K562 (cell line): ENCODE measurements around the gene GPER1. TPM values are rescaled to one million over a fixed set of nuclear protein-coding genes. Genes with fewer than 3 reads are reported as not detected.
A peak's percentile ranks its signal among the peaks of the same experiment; 100 is the strongest.

Experiments
- ARID1B ChIP-seq: fragments of 450-650 bp; IDR thresholded peaks from 2 replicates; pipeline ENCODE4 v1.6.1; 2016; ENCODE audit warnings: antibody characterized with exemption, mild to moderate bottlenecking, inconsistent platforms
- ATF7 ChIP-seq: fragments of 450-650 bp; IDR thresholded peaks from 2 replicates; pipeline ENCODE4 v1.7.1; 2014; ENCODE audit warnings: mild to moderate bottlenecking, moderate library complexity
- CREM ChIP-seq: IDR thresholded peaks from 2 replicates; pipeline ENCODE4 v1.6.1; 2014; ENCODE audit warnings: antibody characterized with exemption, low read depth
- E2F3 ChIP-seq: fragments of 250-450 bp; sonication (Bioruptor Pico); IDR thresholded peaks from 2 replicates; pipeline ENCODE4 v1.4.0; 2020; ENCODE audit warnings: mild to moderate bottlenecking
- EGR1 ChIP-seq: fragments of 450-650 bp; conservative IDR thresholded peaks from 2 replicates; pipeline ENCODE4 v1.6.1; 2017; ENCODE audit warnings: mild to moderate bottlenecking
- ESRRA ChIP-seq: fragments of 450-650 bp; IDR thresholded peaks from 2 replicates; pipeline ENCODE4 v1.6.1; 2014; ENCODE audit warnings: low read depth, mild to moderate bottlenecking, moderate library complexity, borderline replicate concordance
- GTF2E2 ChIP-seq: fragments of 200-800 bp; sonication (Bioruptor generic); IDR thresholded peaks from 2 replicates; pipeline ENCODE4 v1.6.1; 2016; ENCODE audit warnings: missing genetic modification characterization, missing compliant biosample characterization
- KAT2B ChIP-seq: IDR thresholded peaks from one replicate; pipeline ENCODE4 v1.6.1; 2012; ENCODE audit warnings: low read depth, mild to moderate bottlenecking, control low read depth, inconsistent platforms, low read length, moderate library complexity
- MYBL2 ChIP-seq, 2 experiments: fragments of 450-650 bp in 1 of 2; sonication (generic) in 1 of 2; formaldehyde crosslinking in 1 of 2; IDR thresholded peaks; 2 replicates each; pipeline versions ENCODE4 v1.6.1 to v1.8.1; 2017 to 2022; ENCODE audit warnings: borderline replicate concordance in 1 of 2, inconsistent platforms in 1 of 2, low read depth in 1 of 2, mild to moderate bottlenecking in 1 of 2, missing genetic modification reagents in 1 of 2, moderate library complexity in 1 of 2
- NFIC ChIP-seq: fragments of 450-650 bp; IDR thresholded peaks from 2 replicates; pipeline ENCODE4 v1.6.1; 2017; ENCODE audit warnings: mild to moderate bottlenecking, inconsistent platforms
- NRF1 ChIP-seq, 2 experiments: fragments of 450-650 bp; IDR thresholded peaks in 1 of 2; conservative IDR thresholded peaks in 1 of 2; 2 replicates each; pipeline ENCODE4 v1.6.1; 2014; ENCODE audit warnings: mild to moderate bottlenecking in 2 of 2
- RFX7 ChIP-seq: fragments of 250-450 bp; sonication (Bioruptor Pico); IDR thresholded peaks from 2 replicates; pipeline ENCODE4 v1.5.1; 2021; ENCODE audit warnings: mild to moderate bottlenecking
- TAL1 ChIP-seq: fragments of 450-650 bp; IDR thresholded peaks from 2 replicates; pipeline ENCODE4 v1.6.1; 2016; ENCODE audit warnings: mild to moderate bottlenecking
- TBL1XR1 ChIP-seq, 2 experiments: IDR thresholded peaks; 2 replicates each; pipeline ENCODE4 v1.6.1; 2012; ENCODE audit warnings: improper control_type of control experiment in 2 of 2, low read length in 2 of 2, mild to moderate bottlenecking in 1 of 2
- ZBTB17 ChIP-seq: fragments of 450-650 bp; formaldehyde crosslinking; IDR thresholded peaks from 2 replicates; pipeline ENCODE4 v1.4.0; 2020; ENCODE audit warnings: mild to moderate bottlenecking
- ZNF121 ChIP-seq: sonication (generic); formaldehyde crosslinking; conservative IDR thresholded peaks from 2 replicates; pipeline ENCODE4 v1.8.0; 2022; ENCODE audit warnings: missing genetic modification reagents
- ZNF134 ChIP-seq: fragments of 250-450 bp; sonication (Bioruptor Pico); conservative IDR thresholded peaks from 2 replicates; pipeline ENCODE4 v1.4.0; 2020
- ZNF431 ChIP-seq: sonication (generic); formaldehyde crosslinking; IDR thresholded peaks from 2 replicates; pipeline ENCODE4 v1.8.0; 2022; ENCODE audit warnings: mild to moderate bottlenecking, missing genetic modification reagents
- polyA plus RNA-seq, 8 experiments: library from polyadenylated mRNA; depleted of rRNA in 4 of 8; stranded (reverse) in 5 of 8; unstranded in 3 of 8; fragments of >200 nt; fragmentation: Nextera tagmentation in 2 of 8; fragmentation: Illumina TruSeq in 1 of 8; extraction: Ambion mirVana in 2 of 8; extraction: Trizol in 1 of 8; gene quantifications; 2 replicates each; pipeline versions ENCODE4 v1.2.1 to v1.2.3, GENCODE V29; 2011 to 2014; ENCODE audit warnings: inconsistent platforms in 1 of 8, missing spikeins in 1 of 8
- total RNA-seq, 7 experiments: library from RNA; depleted of rRNA in 6 of 7; stranded (reverse); fragments of >200 nt in 6 of 7; fragmentation: Illumina TruSeq in 2 of 7; extraction: Trizol in 2 of 7; gene quantifications; 2 replicates each; pipeline versions ENCODE4 v1.2.1 to v1.2.3, GENCODE V29; 2011 to 2021; ENCODE audit warnings: low replicate concordance in 1 of 7
- TF ChIP-seq, protein P1 (sequence below): fragments of 450-650 bp; IDR thresholded peaks from 2 replicates; pipeline ENCODE4 v1.6.1; 2016; ENCODE audit warnings: low read depth
- TF ChIP-seq, protein P2 (sequence below): fragments of 250-450 bp; sonication (Bioruptor Pico); IDR thresholded peaks from 2 replicates; pipeline ENCODE4 v1.5.0; 2021; ENCODE audit warnings: mild to moderate bottlenecking, borderline replicate concordance

Gene GPER1
- total and polyA plus RNA-seq, 9 of the 15 experiments (the other 6 are each of a cell fraction or from before 2014, with no cell fraction given) = 0.04 to 0.09 (median 0.08) TPM; not detected in 6

DNA sequence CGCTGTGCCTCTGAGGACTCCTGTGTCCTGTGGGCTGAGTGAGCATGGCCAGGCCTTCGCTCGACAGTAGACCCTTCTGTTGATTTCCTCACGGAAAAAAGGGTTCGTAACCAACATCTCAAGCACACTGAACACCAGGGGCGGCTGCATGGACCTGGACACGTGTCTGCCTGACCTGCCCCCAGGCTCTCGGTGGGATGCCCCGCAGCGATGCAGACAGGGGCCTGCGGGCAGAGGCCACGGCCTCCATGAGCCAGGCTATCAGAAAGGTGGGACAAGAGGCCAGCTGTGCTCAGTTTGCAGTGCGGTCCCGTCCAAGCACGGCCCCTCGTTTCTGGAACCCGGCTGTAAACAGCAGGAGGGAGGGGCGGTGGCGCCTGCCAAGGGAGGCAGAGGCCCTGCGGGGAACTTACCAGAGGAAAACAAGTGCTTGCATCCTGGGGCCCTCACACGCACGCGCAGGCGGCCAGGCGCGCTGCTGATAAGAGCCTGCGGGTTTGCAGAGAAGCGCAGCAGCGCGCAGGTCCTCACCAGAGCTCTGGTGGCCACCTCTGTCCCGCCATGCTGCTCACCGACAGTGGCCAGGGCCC lies 33.0 kb upstream of the GPER1 start (continued):
- TF ChIP-seq, protein P1, sequence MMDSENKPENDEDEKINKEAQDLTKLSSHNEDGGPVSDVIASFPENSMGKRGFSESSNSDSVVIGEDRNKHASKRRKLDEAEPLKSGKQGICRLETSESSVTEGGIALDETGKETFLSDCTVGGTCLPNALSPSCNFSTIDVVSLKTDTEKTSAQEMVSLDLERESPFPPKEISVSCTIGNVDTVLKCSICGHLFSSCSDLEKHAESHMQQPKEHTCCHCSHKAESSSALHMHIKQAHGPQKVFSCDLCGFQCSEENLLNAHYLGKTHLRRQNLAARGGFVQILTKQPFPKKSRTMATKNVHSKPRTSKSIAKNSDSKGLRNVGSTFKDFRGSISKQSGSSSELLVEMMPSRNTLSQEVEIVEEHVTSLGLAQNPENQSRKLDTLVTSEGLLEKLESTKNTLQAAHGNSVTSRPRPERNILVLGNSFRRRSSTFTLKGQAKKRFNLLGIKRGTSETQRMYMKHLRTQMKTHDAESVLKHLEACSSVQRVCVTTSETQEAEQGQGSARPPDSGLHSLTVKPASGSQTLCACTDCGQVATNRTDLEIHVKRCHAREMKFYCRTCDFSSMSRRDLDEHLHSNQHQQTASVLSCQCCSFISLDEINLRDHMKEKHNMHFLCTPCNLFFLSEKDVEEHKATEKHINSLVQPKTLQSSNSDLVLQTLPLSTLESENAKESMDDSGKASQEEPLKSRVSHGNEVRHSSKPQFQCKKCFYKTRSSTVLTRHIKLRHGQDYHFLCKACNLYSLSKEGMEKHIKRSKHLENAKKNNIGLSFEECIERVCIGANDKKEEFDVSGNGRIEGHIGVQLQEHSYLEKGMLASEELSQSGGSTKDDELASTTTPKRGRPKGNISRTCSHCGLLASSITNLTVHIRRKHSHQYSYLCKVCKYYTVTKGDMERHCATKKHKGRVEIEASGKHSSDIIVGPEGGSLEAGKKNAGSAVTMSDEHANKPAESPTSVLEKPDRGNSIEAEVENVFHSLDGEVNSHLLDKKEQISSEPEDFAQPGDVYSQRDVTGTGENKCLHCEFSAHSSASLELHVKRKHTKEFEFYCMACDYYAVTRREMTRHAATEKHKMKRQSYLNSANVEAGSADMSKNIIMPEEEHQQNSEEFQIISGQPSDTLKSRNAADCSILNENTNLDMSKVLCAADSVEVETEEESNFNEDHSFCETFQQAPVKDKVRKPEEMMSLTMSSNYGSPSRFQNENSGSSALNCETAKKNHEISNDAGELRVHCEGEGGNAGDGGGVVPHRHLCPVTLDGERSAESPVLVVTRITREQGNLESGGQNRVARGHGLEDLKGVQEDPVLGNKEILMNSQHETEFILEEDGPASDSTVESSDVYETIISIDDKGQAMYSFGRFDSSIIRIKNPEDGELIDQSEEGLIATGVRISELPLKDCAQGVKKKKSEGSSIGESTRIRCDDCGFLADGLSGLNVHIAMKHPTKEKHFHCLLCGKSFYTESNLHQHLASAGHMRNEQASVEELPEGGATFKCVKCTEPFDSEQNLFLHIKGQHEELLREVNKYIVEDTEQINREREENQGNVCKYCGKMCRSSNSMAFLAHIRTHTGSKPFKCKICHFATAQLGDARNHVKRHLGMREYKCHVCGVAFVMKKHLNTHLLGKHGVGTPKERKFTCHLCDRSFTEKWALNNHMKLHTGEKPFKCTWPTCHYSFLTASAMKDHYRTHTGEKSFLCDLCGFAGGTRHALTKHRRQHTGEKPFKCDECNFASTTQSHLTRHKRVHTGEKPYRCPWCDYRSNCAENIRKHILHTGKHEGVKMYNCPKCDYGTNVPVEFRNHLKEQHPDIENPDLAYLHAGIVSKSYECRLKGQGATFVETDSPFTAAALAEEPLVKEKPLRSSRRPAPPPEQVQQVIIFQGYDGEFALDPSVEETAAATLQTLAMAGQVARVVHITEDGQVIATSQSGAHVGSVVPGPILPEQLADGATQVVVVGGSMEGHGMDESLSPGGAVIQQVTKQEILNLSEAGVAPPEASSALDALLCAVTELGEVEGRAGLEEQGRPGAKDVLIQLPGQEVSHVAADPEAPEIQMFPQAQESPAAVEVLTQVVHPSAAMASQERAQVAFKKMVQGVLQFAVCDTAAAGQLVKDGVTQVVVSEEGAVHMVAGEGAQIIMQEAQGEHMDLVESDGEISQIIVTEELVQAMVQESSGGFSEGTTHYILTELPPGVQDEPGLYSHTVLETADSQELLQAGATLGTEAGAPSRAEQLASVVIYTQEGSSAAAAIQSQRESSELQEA = no peak
- TF ChIP-seq EGR1 = no peak
- TF ChIP-seq ZBTB17 (CRISPR knock-in tag) = peak; percentile 31; the same call in 1 of the 2 replicates
- TF ChIP-seq ARID1B = peak; percentile 45; the same call in 1 of the 2 replicates
- TF ChIP-seq TAL1 = 0 out of 2 replicates have a peak, but pooled peaks have one; percentile 11
- no peak for TF ChIP-seq E2F3 (CRISPR knock-in tag)
- TF ChIP-seq GTF2E2 (tag) = no peak
- peak; percentile 27; the same call in 1 of the 2 replicates for TF ChIP-seq CREM
- TF ChIP-seq, protein P2, sequence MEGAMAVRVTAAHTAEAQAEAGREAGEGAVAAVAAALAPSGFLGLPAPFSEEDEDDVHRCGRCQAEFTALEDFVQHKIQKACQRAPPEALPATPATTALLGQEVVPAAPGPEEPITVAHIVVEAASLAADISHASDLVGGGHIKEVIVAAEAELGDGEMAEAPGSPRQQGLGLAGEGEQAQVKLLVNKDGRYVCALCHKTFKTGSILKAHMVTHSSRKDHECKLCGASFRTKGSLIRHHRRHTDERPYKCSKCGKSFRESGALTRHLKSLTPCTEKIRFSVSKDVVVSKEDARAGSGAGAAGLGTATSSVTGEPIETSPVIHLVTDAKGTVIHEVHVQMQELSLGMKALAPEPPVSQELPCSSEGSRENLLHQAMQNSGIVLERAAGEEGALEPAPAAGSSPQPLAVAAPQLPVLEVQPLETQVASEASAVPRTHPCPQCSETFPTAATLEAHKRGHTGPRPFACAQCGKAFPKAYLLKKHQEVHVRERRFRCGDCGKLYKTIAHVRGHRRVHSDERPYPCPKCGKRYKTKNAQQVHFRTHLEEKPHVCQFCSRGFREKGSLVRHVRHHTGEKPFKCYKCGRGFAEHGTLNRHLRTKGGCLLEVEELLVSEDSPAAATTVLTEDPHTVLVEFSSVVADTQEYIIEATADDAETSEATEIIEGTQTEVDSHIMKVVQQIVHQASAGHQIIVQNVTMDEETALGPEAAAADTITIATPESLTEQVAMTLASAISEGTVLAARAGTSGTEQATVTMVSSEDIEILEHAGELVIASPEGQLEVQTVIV (CRISPR knock-in tag) = no peak
- peak in 1 of 2 experiments; percentile 38; a peak in 2 of 4 replicates for TF ChIP-seq TBL1XR1 (IDR thresholded peaks at IDR 0.05; ENCODE audit: low read length in 2 of 2)
- TF ChIP-seq ZNF431 (CRISPR knock-in tag) = no peak
- peak; percentile 43; the same call in 1 of the 2 replicates for TF ChIP-seq ATF7
- TF ChIP-seq RFX7 (CRISPR knock-in tag) = no peak
- TF ChIP-seq KAT2B = no peak
- TF ChIP-seq NRF1 (conservative IDR thresholded peaks at IDR 0.05 in 1 of 2, IDR thresholded peaks at IDR 0.05 in 1 of 2) = peak; percentile 97 to 98
- no peak for TF ChIP-seq ZNF121 (CRISPR knock-in tag)
- TF ChIP-seq NFIC = peak; percentile 27; the same call in 1 of the 2 replicates
- no peak for TF ChIP-seq ZNF134 (CRISPR knock-in tag)
- TF ChIP-seq MYBL2 (IDR thresholded peaks at IDR 0.05; ENCODE audit: low read depth) = no peak
- no peak for TF ChIP-seq MYBL2 (CRISPR knock-in tag; IDR thresholded peaks at IDR 0.05; ENCODE audit: borderline replicate concordance)
- peak; percentile 40; the same call in 1 of the 2 replicates for TF ChIP-seq ESRRA
